Naive thymus-derived CD4-positive, alpha-beta T cell (primary cell): ENCODE data around the gene MAP3K12. TPM values are rescaled to one million over a fixed set of nuclear protein-coding genes. Genes with fewer than 3 reads are reported as not detected.

Experiments
- ATAC-seq: fragments of 150-1000 bp; cut with Tn5 transposase; 2 replicates; pipeline ENCODE4 v1.10.0; 2021; ENCODE audit warnings: mild to moderate bottlenecking, moderate library complexity
- CTCF ChIA-PET: fragments of 350-600 bp; sonication (Branson Sonifier 250); formaldehyde crosslinking; loops from one replicate; lab custom pipeline; 2021; ENCODE audit warnings: antibody characterized with exemption; lab: Charles Lee
- POLR2A ChIA-PET: fragments of 350-600 bp; sonication (Branson Sonifier 250); formaldehyde crosslinking; loops from one replicate; lab custom pipeline; 2021; ENCODE audit warnings: antibody characterized with exemption, inconsistent platforms; lab: Charles Lee
- DNase-seq, 9 donors: peaks; one replicate each; pipeline versions ENCODE4 v3.0.0 to v3.0.0-alpha.2; 2020 to 2022; ENCODE audit warnings: mixed read lengths in 1 of 9
- H3K27ac ChIP-seq: one replicate; pipeline ENCODE4 v1.7.0; 2013; ENCODE audit warnings: mild to moderate bottlenecking, low read depth, low read length, moderate library complexity
- H3K27me3 ChIP-seq, 2 donors: one replicate each; pipeline ENCODE4 v1.7.0; 2013; ENCODE audit warnings: low read length in 2 of 2, mild to moderate bottlenecking in 2 of 2, moderate library complexity in 2 of 2; ENCODE audit not compliant: control insufficient read depth in 2 of 2, insufficient read depth in 2 of 2
- H3K36me3 ChIP-seq, 3 experiments: 1 replicate in 2 of 3; 2 replicates in 1 of 3; pipeline ENCODE4 v1.7.0; 2013; ENCODE audit warnings: low read length in 3 of 3, mild to moderate bottlenecking in 3 of 3, moderate library complexity in 1 of 3; ENCODE audit not compliant: insufficient read depth in 3 of 3, control insufficient read depth in 2 of 3
- H3K4me1 ChIP-seq, 2 donors: one replicate each; pipeline ENCODE4 v1.7.0; 2013; ENCODE audit warnings: low read length in 2 of 2, mild to moderate bottlenecking in 2 of 2, moderate library complexity in 1 of 2; ENCODE audit not compliant: control insufficient read depth in 2 of 2, insufficient read depth in 2 of 2
- H3K4me3 ChIP-seq: 2 replicates; pipeline ENCODE4 v1.7.0; 2013; ENCODE audit warnings: mild to moderate bottlenecking, low read length
- H3K9me3 ChIP-seq, 3 experiments: 1 replicate in 2 of 3; 2 replicates in 1 of 3; pipeline ENCODE4 v1.7.0; 2013; ENCODE audit warnings: low read length in 3 of 3; ENCODE audit not compliant: control insufficient read depth in 2 of 3
- H3K27ac Mint-ChIP-seq, 9 donors: one replicate each; pipeline ENCODE4 v1.8.0; 2020 to 2022; ENCODE audit warnings: mixed read lengths in 9 of 9, mild to moderate bottlenecking in 8 of 9, moderate library complexity in 5 of 9, inconsistent platforms in 2 of 9
- H3K27me3 Mint-ChIP-seq, 5 donors: one replicate each; pipeline ENCODE4 v1.8.0; 2021 to 2022; ENCODE audit warnings: mixed read lengths in 5 of 5, mild to moderate bottlenecking in 1 of 5
- H3K36me3 Mint-ChIP-seq, 5 donors: one replicate each; pipeline ENCODE4 v1.8.0; 2020 to 2022; ENCODE audit warnings: mixed read lengths in 5 of 5, mild to moderate bottlenecking in 3 of 5, inconsistent platforms in 1 of 5
- H3K4me1 Mint-ChIP-seq, 7 donors: one replicate each; pipeline ENCODE4 v1.8.0; 2020 to 2022; ENCODE audit warnings: mixed read lengths in 7 of 7, mild to moderate bottlenecking in 3 of 7, inconsistent platforms in 1 of 7
- H3K4me3 Mint-ChIP-seq, 10 donors: one replicate each; pipeline ENCODE4 v1.8.0; 2020 to 2022; ENCODE audit warnings: mild to moderate bottlenecking in 10 of 10, mixed read lengths in 10 of 10, moderate library complexity in 6 of 10, inconsistent platforms in 2 of 10
- H3K9me3 Mint-ChIP-seq, 11 donors: one replicate each; pipeline ENCODE4 v1.8.0; 2020 to 2022; ENCODE audit warnings: mixed read lengths in 11 of 11, mild to moderate bottlenecking in 4 of 11, inconsistent platforms in 1 of 11, moderate library complexity in 1 of 11
- intact Hi-C, 2 donors: fragments of 100-400 bp; cut with micrococcal nuclease; formaldehyde crosslinking; loops; one replicate each; pipeline ENCODE4 v1.15.1; 2023
- polyA plus RNA-seq, 2 donors: library from polyadenylated mRNA; unstranded; fragments of 300-500 nt; fragmentation: Illumina TruSeq; gene quantifications; one replicate each; pipeline ENCODE4 v1.2.3, GENCODE V29; 2021
- total RNA-seq, 6 experiments: library from RNA in 5 of 6; stranded (reverse) in 5 of 6; gene quantifications; 1 replicate in 5 of 6; 2 replicates in 1 of 6; pipeline ENCODE4 v1.2.3 and lab custom pipeline; 2021 to 2026

Gene MAP3K12
- total and polyA plus RNA-seq, 7 experiments from 2014 or later = 4.9 to 29.7 (median 22.8) TPM

DNA sequence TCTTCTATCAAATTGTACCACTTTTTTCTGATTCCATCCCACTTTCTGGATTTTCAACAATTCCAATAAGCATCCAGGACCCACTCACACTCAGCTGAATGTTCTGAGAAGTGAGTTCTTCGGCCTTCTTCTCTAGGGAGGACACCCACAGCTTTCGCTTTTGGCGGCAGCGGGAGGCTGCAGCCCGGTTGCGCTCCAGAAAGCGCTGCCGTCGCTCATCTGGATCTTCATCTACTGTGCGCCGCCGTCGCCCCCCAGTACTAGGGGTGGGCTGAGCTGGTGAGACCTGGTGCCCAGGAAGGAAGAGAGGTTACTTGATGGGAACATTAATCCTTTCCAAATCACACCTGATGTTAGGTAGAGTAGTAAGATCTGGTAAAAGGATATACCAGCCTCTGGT is 25.2 kb upstream of the MAP3K12 start:
- no peak for DNase-seq
- Histone ChIP-seq H3K27ac (no peak overlapping the region), H3K36me3 (peaks cover 12 to 57% (median 23%) of the 10 kb centered on the region in 3 experiments), H3K4me3 (no peak overlapping the region), H3K9me3 (no peaks in the 10 kb centered on the region), H3K27me3 (no peaks in the 10 kb centered on the region), H3K4me1 (no peaks in the 10 kb centered on the region)
- H3K4me3 Mint-ChIP-seq = no peak overlapping the region
- peaks cover 0 to 47% (median 15%) of the 10 kb centered on the region in 5 donors for H3K36me3 Mint-ChIP-seq
- H3K27ac Mint-ChIP-seq = no peak overlapping the region
- H3K27me3 Mint-ChIP-seq = no peaks in the 10 kb centered on the region
- POLR2A ChIA-PET = no interaction called here
- H3K9me3 Mint-ChIP-seq = no peaks in the 10 kb centered on the region
- CTCF ChIA-PET = no interaction called here
- no peak for ATAC-seq
- intact Hi-C loops = no loop called here
- H3K4me1 Mint-ChIP-seq = no peaks in the 10 kb centered on the region

DNA sequence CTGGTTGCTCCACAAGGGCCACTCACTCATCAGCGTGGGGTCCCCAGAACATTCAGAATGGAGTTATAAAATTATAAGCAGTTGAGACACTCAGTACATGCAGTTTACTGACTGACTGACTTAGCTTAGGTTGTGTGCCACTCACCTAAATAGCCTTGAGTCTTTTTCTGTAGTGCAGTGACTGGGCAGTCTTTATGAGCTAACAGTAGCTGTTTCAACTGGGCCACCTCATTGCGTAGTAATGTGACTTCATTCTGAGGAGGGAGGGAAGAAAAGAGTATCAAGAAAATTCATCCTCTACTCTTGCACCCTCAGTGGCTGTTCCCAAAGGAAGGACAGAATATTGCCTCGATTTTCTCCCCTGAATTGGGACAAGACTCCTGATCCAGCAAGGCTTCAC is 23.9 kb upstream of the MAP3K12 start:
- Mint-ChIP-seq H3K4me1 (no peaks in the 10 kb centered on the region), H3K9me3 (no peaks in the 10 kb centered on the region), H3K36me3 (peaks cover 0 to 44% (median 12%) of the 10 kb centered on the region in 5 donors), H3K27ac (peak overlapping the region in 1 of 9 donors; percentile 25), H3K27me3 (no peaks in the 10 kb centered on the region), H3K4me3 (no peak overlapping the region)
- Histone ChIP-seq H3K4me1 (no peaks in the 10 kb centered on the region), H3K9me3 (no peaks in the 10 kb centered on the region), H3K36me3 (peaks cover 16 to 70% (median 23%) of the 10 kb centered on the region in 3 experiments), H3K27me3 (no peaks in the 10 kb centered on the region), H3K4me3 (no peak overlapping the region), H3K27ac (no peak overlapping the region)
- DNase-seq (no peak), ATAC-seq (no peak)
- CTCF ChIA-PET = interaction anchor here (1.2 to 1.7 kb wide), 2 partner anchors 20 to 201 kb away, joined by 3 to 5 read pairs; partner anchors contain the start of gene AAAS
- POLR2A ChIA-PET = interaction anchor here (1.1 kb wide), 1 partner anchor 22 kb away, joined by 3 read pairs; the partner anchor contains the start of gene TARBP2
- intact Hi-C loops = no loop called here

DNA sequence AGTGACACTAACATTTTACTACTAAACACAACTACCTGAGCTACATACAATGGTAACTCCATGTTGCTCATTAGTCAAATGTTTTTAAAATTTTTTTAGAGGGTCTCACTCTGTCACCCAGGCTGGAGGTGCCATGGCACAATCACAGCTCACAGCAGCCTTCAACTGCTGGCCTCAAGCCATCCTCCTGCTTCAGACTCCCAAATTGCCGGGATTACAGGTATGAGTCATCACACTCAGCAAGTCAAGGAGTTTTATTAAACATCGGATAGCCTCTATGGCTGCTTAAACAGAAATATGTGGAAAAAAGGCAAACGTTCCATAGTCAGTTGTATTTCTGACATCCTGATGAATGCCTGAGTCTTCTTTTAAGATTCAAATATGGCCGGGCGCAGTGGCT is 19.1 kb upstream of the MAP3K12 start:
- no peaks in the 10 kb centered on the region for H3K4me1 ChIP-seq
- H3K9me3 ChIP-seq = no peaks in the 10 kb centered on the region
- no peaks in the 10 kb centered on the region for H3K27me3 ChIP-seq
- H3K27ac ChIP-seq = no peak overlapping the region
- ATAC-seq (no peak), DNase-seq (no peak)
- no peak overlapping the region for H3K27ac Mint-ChIP-seq
- peaks cover 0 to 55% (median 15%) of the 10 kb centered on the region in 5 donors for H3K36me3 Mint-ChIP-seq
- peaks cover 15 to 88% (median 21%) of the 10 kb centered on the region in 3 experiments for H3K36me3 ChIP-seq
- CTCF ChIA-PET = interaction anchor here (0.6 kb wide), 1 partner anchor 13 kb away, joined by 5 read pairs; no protein-coding TSS in a partner anchor
- POLR2A ChIA-PET = no interaction called here
- intact Hi-C loops = no loop called here
- H3K9me3 Mint-ChIP-seq = peaks cover 0 to 1% (median 0%) of the 10 kb centered on the region in 11 donors
- H3K4me1 Mint-ChIP-seq = peaks cover 0 to 5% (median 0%) of the 10 kb centered on the region in 7 donors
- H3K27me3 Mint-ChIP-seq = no peaks in the 10 kb centered on the region
- H3K4me3 ChIP-seq = no peak overlapping the region
- no peak overlapping the region for H3K4me3 Mint-ChIP-seq

DNA sequence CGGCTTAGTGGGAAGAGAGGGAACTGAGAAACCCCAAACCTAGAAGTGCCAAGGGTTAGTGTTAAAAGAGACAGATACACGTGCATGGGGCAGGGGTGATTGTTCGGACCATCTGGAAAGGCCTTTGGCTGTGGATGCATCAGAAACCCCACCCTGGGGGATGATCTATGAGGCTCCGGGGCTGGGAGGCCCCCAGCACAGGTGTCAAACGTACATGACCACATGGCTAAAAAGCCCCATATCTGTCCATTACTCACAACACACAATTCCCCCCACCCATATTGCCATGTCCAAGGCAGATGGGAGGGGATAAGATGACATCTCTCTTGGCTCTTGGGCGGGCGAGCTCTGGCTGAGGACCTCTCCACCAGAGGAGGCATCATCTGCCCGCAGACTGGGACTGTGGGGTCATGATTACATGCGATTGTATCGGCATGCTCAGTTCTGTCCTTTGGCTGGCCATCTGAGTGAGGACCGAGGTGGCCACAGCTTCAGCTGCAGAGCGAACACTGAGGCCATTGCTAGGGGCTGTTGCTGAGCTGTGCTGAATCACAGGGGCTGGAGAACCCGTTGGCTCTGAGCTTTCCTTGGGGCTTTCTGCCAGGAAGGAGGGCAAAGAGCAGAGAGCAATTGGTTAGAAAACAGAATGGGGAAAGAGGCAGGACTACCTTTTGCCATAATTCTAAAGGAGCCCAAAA is 17.6 kb upstream of the MAP3K12 start:
- no peak overlapping the region for H3K4me3 Mint-ChIP-seq
- peaks cover 8 to 89% (median 21%) of the 10 kb centered on the region in 3 experiments for H3K36me3 ChIP-seq
- peaks cover 0 to 48% (median 15%) of the 10 kb centered on the region in 5 donors for H3K36me3 Mint-ChIP-seq
- POLR2A ChIA-PET = interaction anchor here (0.7 kb wide), 1 partner anchor 19 kb away, joined by 4 read pairs; no protein-coding TSS in a partner anchor
- peaks cover 0 to 5% (median 0%) of the 10 kb centered on the region in 7 donors for H3K4me1 Mint-ChIP-seq
- H3K9me3 ChIP-seq = no peaks in the 10 kb centered on the region
- H3K27me3 ChIP-seq = no peaks in the 10 kb centered on the region
- CTCF ChIA-PET = interaction anchor here (1.4 kb wide), 1 partner anchor 9 kb away, joined by 4 read pairs; no protein-coding TSS in a partner anchor
- H3K27me3 Mint-ChIP-seq = no peaks in the 10 kb centered on the region
- H3K9me3 Mint-ChIP-seq = peaks cover 0 to 1% (median 0%) of the 10 kb centered on the region in 11 donors
- no peak overlapping the region for H3K4me3 ChIP-seq
- intact Hi-C loops = no loop called here
- H3K27ac ChIP-seq = no peak overlapping the region
- no peak for DNase-seq
- no peak for ATAC-seq
- no peaks in the 10 kb centered on the region for H3K4me1 ChIP-seq
- peak overlapping the region in 2 of 9 donors; percentile 40 to 51 for H3K27ac Mint-ChIP-seq

DNA sequence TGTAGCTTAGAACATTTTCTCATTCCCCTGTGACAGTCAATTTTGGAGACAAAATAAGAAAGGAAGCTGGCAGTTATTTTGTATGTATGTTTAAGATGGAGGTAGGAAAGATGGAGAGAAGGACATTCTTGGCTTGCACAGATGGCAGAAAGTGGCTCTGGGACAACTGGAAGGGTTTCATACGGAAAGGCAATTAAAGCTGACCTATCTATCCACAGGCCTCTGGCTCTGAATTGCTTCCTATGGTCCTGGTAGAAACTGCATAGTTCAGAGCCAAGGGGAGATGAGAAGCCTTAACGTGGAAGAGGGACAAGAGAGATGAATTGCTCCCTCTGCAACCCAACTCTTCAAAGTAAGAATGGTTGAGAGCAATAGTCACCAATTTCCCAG is 16.0 kb upstream of the MAP3K12 start:
- Histone ChIP-seq H3K4me3 (no peak overlapping the region), H3K9me3 (no peaks in the 10 kb centered on the region), H3K36me3 (peaks cover 0 to 85% (median 16%) of the 10 kb centered on the region in 3 experiments), H3K27ac (no peak overlapping the region), H3K27me3 (no peaks in the 10 kb centered on the region), H3K4me1 (no peaks in the 10 kb centered on the region)
- intact Hi-C loops = no loop called here
- no peak for DNase-seq
- Mint-ChIP-seq H3K4me1 (peaks cover 0 to 5% (median 0%) of the 10 kb centered on the region in 7 donors), H3K27me3 (no peaks in the 10 kb centered on the region), H3K27ac (peak overlapping the region in 3 of 9 donors; percentile 21 to 39 (median 28)), H3K4me3 (no peak overlapping the region), H3K9me3 (peaks cover 0 to 1% (median 0%) of the 10 kb centered on the region in 11 donors), H3K36me3 (peaks cover 0 to 40% (median 9%) of the 10 kb centered on the region in 5 donors)
- CTCF ChIA-PET = no interaction called here
- POLR2A ChIA-PET = no interaction called here
- no peak for ATAC-seq

DNA sequence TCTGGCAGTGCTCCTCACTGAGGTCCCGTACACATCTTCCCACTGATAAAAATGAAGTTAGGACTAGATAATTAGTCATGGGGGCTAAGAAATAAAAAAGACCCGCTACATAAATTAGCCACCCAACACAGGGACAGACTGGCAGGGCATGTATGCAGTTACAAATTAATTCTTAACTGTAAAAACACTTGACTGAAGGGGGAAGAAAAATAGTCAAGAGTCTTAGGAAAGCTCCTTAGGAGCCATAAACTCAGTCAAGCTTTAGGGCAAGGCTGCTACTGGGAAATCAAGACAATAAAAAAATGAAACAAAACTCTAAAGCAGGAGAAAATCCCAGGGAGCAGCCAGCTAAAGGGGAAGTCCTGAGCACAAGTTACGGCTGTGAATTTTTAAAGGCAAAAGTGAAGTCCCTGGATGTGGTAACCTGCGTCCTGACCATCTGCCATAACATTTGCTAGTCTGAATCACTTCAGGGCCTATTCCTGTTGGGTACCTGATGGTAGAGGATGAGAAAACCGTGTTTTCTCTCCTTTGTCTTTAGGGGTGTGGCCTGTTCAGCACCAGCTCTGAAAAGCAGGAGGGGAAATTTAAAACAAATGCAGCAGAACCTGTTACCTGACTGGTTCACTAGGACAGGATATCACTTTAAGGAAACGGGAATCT is 15.5 kb upstream of the MAP3K12 start:
- peaks cover 0 to 81% (median 16%) of the 10 kb centered on the region in 3 experiments for H3K36me3 ChIP-seq

More for the DNA sequence above, 15.5 kb upstream of the MAP3K12 start:
- no peak for DNase-seq
- Mint-ChIP-seq H3K9me3 (peaks cover 0 to 1% (median 0%) of the 10 kb centered on the region in 11 donors), H3K4me3 (no peak overlapping the region), H3K27ac (peak overlapping the region in 4 of 9 donors; percentile 28 to 53 (median 39)), H3K4me1 (peaks cover 0 to 5% (median 0%) of the 10 kb centered on the region in 7 donors), H3K27me3 (no peaks in the 10 kb centered on the region), H3K36me3 (peaks cover 0 to 37% (median 9%) of the 10 kb centered on the region in 5 donors)
- H3K4me3 ChIP-seq = no peak overlapping the region
- ChIA-PET CTCF (no interaction called here), POLR2A (no interaction called here)
- ATAC-seq = no peak
- H3K27me3 ChIP-seq = no peaks in the 10 kb centered on the region
- no peak overlapping the region for H3K27ac ChIP-seq
- intact Hi-C loops = no loop called here
- H3K9me3 ChIP-seq = no peaks in the 10 kb centered on the region
- no peaks in the 10 kb centered on the region for H3K4me1 ChIP-seq
